Esophagus squamous epithelium (tissue), 5 donors: Measurements from ENCODE around the gene SLC10A7. TPM values are rescaled to one million over a fixed set of nuclear protein-coding genes. Genes with fewer than 3 reads are reported as not detected.
A peak's percentile ranks its signal among the peaks of the same experiment; 100 is the strongest.

Source experiments
- DNase-seq: peaks from one replicate; lab custom pipeline; 2025; lab: John Stamatoyannopoulos, UW
- H3K27ac ChIP-seq, 4 donors: fragments of 200-600 bp; sonication (generic); one replicate each; pipeline ENCODE4 v1.5.1; 2016 to 2019; ENCODE audit warnings: mild to moderate bottlenecking in 1 of 4
- H3K27me3 ChIP-seq, 4 donors: fragments of 200-600 bp; sonication (generic); 1 replicate in 3 of 4; 2 replicates in 1 of 4; pipeline versions ENCODE4 v1.5.1 to v1.6.0; 2017 to 2021; ENCODE audit warnings: antibody characterized with exemption in 1 of 4
- H3K36me3 ChIP-seq, 3 donors: fragments of 200-600 bp; sonication (generic); one replicate each; pipeline ENCODE4 v1.5.1; 2016 to 2019
- H3K4me1 ChIP-seq, 3 donors: fragments of 200-600 bp; sonication (generic); one replicate each; pipeline ENCODE4 v1.5.1; 2017 to 2019
- H3K4me3 ChIP-seq, 4 donors: fragments of 200-600 bp; sonication (generic); 1 replicate in 3 of 4; 2 replicates in 1 of 4; pipeline ENCODE4 v1.5.1; 2016 to 2019; ENCODE audit warnings: mild to moderate bottlenecking in 2 of 4, moderate library complexity in 1 of 4
- H3K9me3 ChIP-seq, 3 donors: fragments of 200-600 bp; sonication (generic); one replicate each; pipeline ENCODE4 v1.5.1; 2016 to 2019
- POLR2A ChIP-seq, 4 donors: fragments of 450-650 bp; IDR thresholded peaks; one replicate each; pipeline ENCODE4 v1.6.1; 2017; ENCODE audit warnings: antibody characterized with exemption in 4 of 4, mild to moderate bottlenecking in 4 of 4, moderate library complexity in 3 of 4
- WGBS, 2 donors: methylation state at CpG; one replicate each; pipeline ENCODE4 v1.1.5; 2018; 5-methylcytosine and 5-hydroxymethylcytosine counted together
- intact Hi-C: fragments of 100-400 bp; cut with DNase I; formaldehyde crosslinking; loops from one replicate; pipeline ENCODE4 v1.15.0; 2022
- total RNA-seq, 4 donors: library from RNA; depleted of rRNA; stranded (reverse); fragments of >200 nt; gene quantifications; one replicate each; pipeline ENCODE4 v1.1.0, GENCODE V29; 2016
- TF ChIP-seq, protein P1 (sequence below), 6 experiments: fragments of 450-650 bp in 4 of 6; fragments of 200-600 bp in 2 of 6; sonication (generic) in 2 of 6; IDR thresholded peaks; one replicate each; pipeline ENCODE4 v1.5.1; 2016 to 2019; ENCODE audit warnings: antibody characterized with exemption in 6 of 6, mild to moderate bottlenecking in 4 of 6, moderate library complexity in 4 of 6
- donor health status: DM: yes; HTN: yes; CAD: no.

Gene SLC10A7
- total RNA-seq, 4 donors from 2014 or later = 9.7 to 23.5 (median 13.5) TPM

DNA sequence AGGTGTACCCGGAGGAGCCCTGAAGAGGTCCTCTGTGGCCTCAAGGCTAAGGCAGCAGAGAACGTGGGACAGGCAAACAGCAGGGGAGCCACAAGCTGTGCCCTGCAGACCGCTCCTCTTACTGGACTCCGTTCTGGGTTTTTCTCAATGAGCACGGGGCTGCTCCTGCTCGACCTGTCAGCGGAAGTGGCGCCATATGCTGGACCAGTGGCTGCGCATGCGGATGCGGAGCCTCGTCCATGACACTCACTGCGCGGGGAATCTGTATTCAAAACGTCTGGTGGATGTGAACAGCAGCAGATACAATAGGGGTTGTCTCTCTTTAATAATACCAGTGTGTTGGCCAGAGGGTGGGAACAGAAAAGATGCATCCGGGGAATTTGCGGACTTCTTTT, 277.9 kb downstream of the SLC10A7 start:
- intact Hi-C loops = no loop called here
- Histone ChIP-seq H3K4me1 (peaks cover 5 to 54% (median 33%) of the 10 kb centered on the region in 3 donors), H3K27ac (peak overlapping the region in 2 of 4 donors; percentile 26 to 82), H3K27me3 (no peaks in the 10 kb centered on the region), H3K9me3 (no peaks in the 10 kb centered on the region), H3K4me3 (no peak overlapping the region), H3K36me3 (no peaks in the 10 kb centered on the region)
- no peak for TF ChIP-seq POLR2A (IDR thresholded peaks at IDR 0.05)
- TF ChIP-seq, protein P1, sequence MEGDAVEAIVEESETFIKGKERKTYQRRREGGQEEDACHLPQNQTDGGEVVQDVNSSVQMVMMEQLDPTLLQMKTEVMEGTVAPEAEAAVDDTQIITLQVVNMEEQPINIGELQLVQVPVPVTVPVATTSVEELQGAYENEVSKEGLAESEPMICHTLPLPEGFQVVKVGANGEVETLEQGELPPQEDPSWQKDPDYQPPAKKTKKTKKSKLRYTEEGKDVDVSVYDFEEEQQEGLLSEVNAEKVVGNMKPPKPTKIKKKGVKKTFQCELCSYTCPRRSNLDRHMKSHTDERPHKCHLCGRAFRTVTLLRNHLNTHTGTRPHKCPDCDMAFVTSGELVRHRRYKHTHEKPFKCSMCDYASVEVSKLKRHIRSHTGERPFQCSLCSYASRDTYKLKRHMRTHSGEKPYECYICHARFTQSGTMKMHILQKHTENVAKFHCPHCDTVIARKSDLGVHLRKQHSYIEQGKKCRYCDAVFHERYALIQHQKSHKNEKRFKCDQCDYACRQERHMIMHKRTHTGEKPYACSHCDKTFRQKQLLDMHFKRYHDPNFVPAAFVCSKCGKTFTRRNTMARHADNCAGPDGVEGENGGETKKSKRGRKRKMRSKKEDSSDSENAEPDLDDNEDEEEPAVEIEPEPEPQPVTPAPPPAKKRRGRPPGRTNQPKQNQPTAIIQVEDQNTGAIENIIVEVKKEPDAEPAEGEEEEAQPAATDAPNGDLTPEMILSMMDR (IDR thresholded peaks at IDR 0.05) = no peak
- WGBS, 2 donors = 70 to 93% methylated on average over 4 to 8 of the region's 17 CpGs
- no peak for DNase-seq

DNA sequence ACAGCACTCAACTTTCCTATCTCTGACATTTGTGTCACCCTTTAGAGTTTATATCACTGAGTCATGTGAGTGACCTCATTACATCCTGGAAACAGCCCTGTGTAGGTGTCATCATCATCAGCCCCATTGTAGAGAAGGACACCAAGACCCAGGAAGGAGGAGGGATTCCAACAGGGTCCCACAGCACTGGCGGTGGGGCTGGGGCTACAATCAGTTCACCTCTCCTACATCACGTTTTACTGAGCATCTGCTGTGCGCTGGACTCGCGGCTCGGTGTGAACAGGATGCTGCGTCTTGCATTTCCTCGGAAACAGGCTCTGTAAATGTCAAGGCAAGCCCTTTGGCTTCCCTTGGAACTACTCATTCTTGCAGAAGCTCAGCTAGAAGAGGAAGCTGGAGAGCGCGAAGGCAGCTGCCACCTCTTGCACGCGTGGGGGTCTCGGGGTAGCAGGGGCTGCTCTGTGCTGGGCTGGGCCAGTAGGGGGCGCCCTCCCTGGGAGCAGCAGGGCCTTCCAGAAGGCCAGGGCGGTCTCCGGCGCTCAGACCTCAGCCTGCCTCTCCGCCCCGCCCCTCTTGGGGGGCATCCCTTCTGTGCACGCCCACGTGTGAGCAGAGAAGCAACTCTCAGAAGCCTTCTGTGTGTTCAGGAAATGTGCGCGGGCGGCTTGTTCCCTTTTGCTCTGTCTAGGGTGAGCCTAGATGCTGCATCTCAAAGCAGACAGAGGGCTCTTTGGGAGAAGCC, 278.4 kb downstream of the SLC10A7 start:
- intact Hi-C loops = no loop called here
- 60 to 75% methylated on average over 4 to 11 of the region's 24 CpGs for WGBS, 2 donors
- no peak for DNase-seq
- no peaks in the 10 kb centered on the region for H3K9me3 ChIP-seq
- H3K27ac ChIP-seq = peak overlapping the region in 3 of 4 donors; percentile 18 to 82 (median 82)
- TF ChIP-seq, protein P1 (IDR thresholded peaks at IDR 0.05) = peak in 3 of 6 experiments; percentile 8 to 38 (median 28)
- TF ChIP-seq POLR2A (IDR thresholded peaks at IDR 0.05) = no peak
- H3K36me3 ChIP-seq = no peaks in the 10 kb centered on the region
- no peaks in the 10 kb centered on the region for H3K27me3 ChIP-seq
- H3K4me3 ChIP-seq = no peak overlapping the region
- H3K4me1 ChIP-seq = peaks cover 5 to 54% (median 33%) of the 10 kb centered on the region in 3 donors

DNA sequence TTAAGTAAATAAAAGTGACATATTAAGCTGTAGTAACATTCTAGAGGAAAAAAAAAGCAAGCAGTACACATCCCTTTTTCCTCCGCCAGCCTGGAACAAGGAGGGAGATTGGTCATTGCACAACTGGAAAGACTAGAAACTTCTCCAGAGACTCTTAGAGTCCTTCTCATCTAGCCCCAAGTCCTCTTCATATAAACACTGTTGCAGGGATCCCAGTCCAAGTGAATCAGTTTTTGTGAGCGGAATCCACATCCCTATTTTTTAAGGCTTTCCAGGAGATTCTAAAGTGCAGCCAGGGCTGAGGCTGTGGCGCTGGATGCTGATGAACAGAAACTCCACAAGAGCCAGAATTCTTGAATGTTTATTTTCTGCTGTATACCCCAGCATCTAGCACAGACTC, 283.6 kb downstream of the SLC10A7 start:
- intact Hi-C loops = no loop called here
- TF ChIP-seq, protein P1 (IDR thresholded peaks at IDR 0.05) = no peak
- no peak for TF ChIP-seq POLR2A (IDR thresholded peaks at IDR 0.05)
- no peak overlapping the region for H3K4me3 ChIP-seq
- H3K9me3 ChIP-seq = no peaks in the 10 kb centered on the region
- no peaks in the 10 kb centered on the region for H3K27me3 ChIP-seq
- no peaks in the 10 kb centered on the region for H3K36me3 ChIP-seq
- peaks cover 5 to 28% (median 19%) of the 10 kb centered on the region in 3 donors for H3K4me1 ChIP-seq
- H3K27ac ChIP-seq = no peak overlapping the region
- WGBS, 2 donors = 75 to 89% methylated on average over 3 of the region's 3 CpGs
- no peak for DNase-seq

- 77 to 82% methylated on average over 5 to 6 of the region's 6 CpGs for WGBS, 2 donors
- Histone ChIP-seq H3K36me3 (no peaks in the 10 kb centered on the region), H3K4me3 (no peak overlapping the region), H3K27me3 (no peaks in the 10 kb centered on the region), H3K27ac (no peak overlapping the region), H3K4me1 (peaks cover 5 to 17% (median 12%) of the 10 kb centered on the region in 3 donors), H3K9me3 (peaks cover 0 to 6% (median 0%) of the 10 kb centered on the region in 3 donors)
- DNase-seq = no peak
- intact Hi-C loops = no loop called here
- TF ChIP-seq, protein P1 (IDR thresholded peaks at IDR 0.05) = no peak
- TF ChIP-seq POLR2A (IDR thresholded peaks at IDR 0.05) = no peak
These were observed 284.6 kb downstream of the SLC10A7 start for GRCh38 chr4:146237092-146237491.

DNA sequence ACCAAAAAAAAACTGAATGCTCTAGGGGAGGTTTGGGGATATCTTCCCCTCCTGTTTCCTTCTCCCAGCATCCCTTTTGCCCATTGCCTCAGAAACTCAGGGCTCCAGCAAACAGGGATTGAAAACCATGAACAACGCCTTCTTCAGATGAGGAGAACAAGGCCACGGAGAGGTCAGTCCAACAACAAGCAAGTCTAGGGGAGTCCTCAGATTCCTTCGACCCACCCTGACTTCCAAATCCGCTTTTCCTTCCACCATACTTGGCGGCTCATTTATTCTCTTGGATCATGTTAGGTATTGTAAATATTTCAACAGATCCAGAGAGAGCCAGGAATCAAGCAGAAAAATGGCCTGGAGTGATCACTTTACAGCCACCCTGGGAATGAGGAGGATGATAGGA, 285.5 kb downstream of the SLC10A7 start:
- Histone ChIP-seq H3K9me3 (peaks cover 0 to 10% (median 0%) of the 10 kb centered on the region in 3 donors), H3K27me3 (no peaks in the 10 kb centered on the region), H3K27ac (peak overlapping the region in 2 of 4 donors; percentile 21 to 25), H3K4me3 (no peak overlapping the region), H3K36me3 (no peaks in the 10 kb centered on the region), H3K4me1 (peaks cover 0 to 9% (median 3%) of the 10 kb centered on the region in 3 donors)
- TF ChIP-seq, protein P1 (IDR thresholded peaks at IDR 0.05) = no peak
- 65 to 68% methylated on average over 5 of the region's 5 CpGs for WGBS, 2 donors
- intact Hi-C loops = no loop called here
- no peak for DNase-seq
